ENCODE data around the gene CCT7.

The CCT7 gene

GRCh38 chr2:73225513-73226360, 8.4 kb upstream of the CCT7 start:
- no peak for DNase-seq (ENCODE audit: low read depth, low spot score)

GRCh38 chr2:73227086-73227485, 7.0 kb upstream of the CCT7 start:
- DNase-seq (ENCODE audit: low read depth, low spot score), result no peak

- no peak for DNase-seq (ENCODE audit: low read depth, low spot score)
These were observed 5.5 kb upstream of the CCT7 start for GRCh38 chr2:73228631-73229030.

GRCh38 chr2:73232403-73233153, 1.5 kb upstream of the CCT7 start:
- no peak for DNase-seq (ENCODE audit: low read depth, low spot score)

- peak; percentile 100 for DNase-seq (ENCODE audit: low read depth, low spot score)
These were observed 765 bp upstream of the CCT7 start, which contains the start of gene PRADC1 for GRCh38 chr2:73233154-73233931. TSS of gene PRADC1 (minus strand) at chr2:73233239. CDS start at chr2:73233160, 79 bp downstream.

GRCh38 chr2:73235315-73236028, 1.4 kb downstream of the CCT7 start:
- no peak for DNase-seq (ENCODE audit: low read depth, low spot score)

- no peak for DNase-seq (ENCODE audit: low read depth, low spot score)
These were observed 3.1 kb downstream of the CCT7 start for GRCh38 chr2:73237168-73237567.

- no peak for DNase-seq (ENCODE audit: low read depth, low spot score)
These were observed 4.0 kb downstream of the CCT7 start for GRCh38 chr2:73238149-73238548.

GRCh38 chr2:73238976-73239375, 4.9 kb downstream of the CCT7 start:
- DNase-seq (ENCODE audit: low read depth, low spot score), result no peak

GRCh38 chr2:73239776-73240175, 5.7 kb downstream of the CCT7 start:
- DNase-seq (ENCODE audit: low read depth, low spot score), result peak; percentile 56

GRCh38 chr2:73243884-73244570, 9.9 kb downstream of the CCT7 start:
- DNase-seq (ENCODE audit: low read depth, low spot score), result peak; percentile 96

- no peak for DNase-seq (ENCODE audit: low read depth, low spot score)
These were observed 10.5 kb downstream of the CCT7 start for GRCh38 chr2:73244580-73244979.

- no peak for DNase-seq (ENCODE audit: low read depth, low spot score)
These were observed 12.7 kb downstream of the CCT7 start for GRCh38 chr2:73246850-73247249.

GRCh38 chr2:73249636-73250035, 15.5 kb downstream of the CCT7 start:
- no peak for DNase-seq (ENCODE audit: low read depth, low spot score)

- no peak for DNase-seq (ENCODE audit: low read depth, low spot score)
These were observed 17.1 kb downstream of the CCT7 start for GRCh38 chr2:73250872-73251846.

- no peak for DNase-seq (ENCODE audit: low read depth, low spot score)
These were observed 18.3 kb downstream of the CCT7 start for GRCh38 chr2:73252238-73253027.

GRCh38 chr2:73253400-73253799, 19.3 kb downstream of the CCT7 start:
- DNase-seq (ENCODE audit: low read depth, low spot score), result no peak

- no peak for DNase-seq (ENCODE audit: low read depth, low spot score)
These were observed 19.8 kb downstream of the CCT7 start for GRCh38 chr2:73253901-73254300.

All from astrocyte of the hippocampus (primary cell).